Aorta (tissue), 5 donors: ENCODE measurements around the gene SLC16A5. TPM values are rescaled to one million over a fixed set of nuclear protein-coding genes. Genes with fewer than 3 reads are reported as not detected.
"Not testable (repeated sequence)": the region's sequence is repeated elsewhere in the genome, so short reads cannot be mapped to it uniquely, and the experiment has no call there.

Experiments
- ATAC-seq: fragments of 200-7000 bp; cut with Tn5 transposase; one replicate; pipeline ENCODE4 v1.9.1; 2022; ENCODE audit warnings: moderate library complexity; ENCODE audit not compliant: low FRiP score
- DNase-seq, 2 donors: peaks; one replicate each; pipeline ENCODE4 v3.0.0-alpha.2; 2020
- H3K27ac ChIP-seq, 2 donors: one replicate each; pipeline ENCODE4 v1.5.1; 2013; ENCODE audit warnings: low read length in 2 of 2, mild to moderate bottlenecking in 2 of 2, moderate library complexity in 2 of 2, control low read depth in 1 of 2, inconsistent platforms in 1 of 2, low read depth in 1 of 2
- H3K27me3 ChIP-seq, 2 donors: one replicate each; pipeline ENCODE4 v1.6.1; 2013; ENCODE audit warnings: control low read depth in 1 of 2, low read length in 1 of 2, mild to moderate bottlenecking in 1 of 2, moderate library complexity in 1 of 2; ENCODE audit not compliant: insufficient read depth in 2 of 2, control insufficient read depth in 1 of 2
- H3K36me3 ChIP-seq, 2 donors: one replicate each; pipeline ENCODE4 v1.6.1; 2013; ENCODE audit warnings: control low read depth in 1 of 2, low read length in 1 of 2, mild to moderate bottlenecking in 1 of 2; ENCODE audit not compliant: insufficient read depth in 2 of 2, control insufficient read depth in 1 of 2
- H3K4me1 ChIP-seq, 2 donors: one replicate each; pipeline ENCODE4 v1.6.1; 2013; ENCODE audit warnings: low read length in 2 of 2, control low read depth in 1 of 2, mild to moderate bottlenecking in 1 of 2, moderate library complexity in 1 of 2; ENCODE audit not compliant: insufficient read depth in 2 of 2, control insufficient read depth in 1 of 2
- H3K4me3 ChIP-seq, 2 donors: one replicate each; pipeline ENCODE4 v1.5.1; 2013; ENCODE audit warnings: low read length in 2 of 2, control low read depth in 1 of 2, mild to moderate bottlenecking in 1 of 2
- H3K9me3 ChIP-seq: one replicate; pipeline ENCODE4 v1.6.1; 2013; ENCODE audit warnings: mild to moderate bottlenecking, low read length; ENCODE audit not compliant: control insufficient read depth
- WGBS, 2 donors: extraction: QIAGEN DNeasy Blood & Tissue Kit; methylation state at CpG; one replicate each; pipeline ENCODE4 v1.1.7; 2013; 5-methylcytosine and 5-hydroxymethylcytosine counted together
- intact Hi-C, 2 donors: fragments of 100-400 bp; cut with DNase I; formaldehyde crosslinking; loops; one replicate each; pipeline versions ENCODE4 v1.14.2 to v1.15.0; 2022
- polyA plus RNA-seq, 2 donors: library from polyadenylated mRNA; stranded (reverse); fragments of 200-250 nt; gene quantifications; one replicate each; pipeline ENCODE4 v1.2.3, GENCODE V29; 2013
- total RNA-seq, 2 donors: library from RNA; stranded (reverse); fragmentation: NEBNext Ultra II Directional; extraction: Animal tissue kit (Norgen Biotek cat#: 25700); gene quantifications; one replicate each; pipeline ENCODE4 v1.2.1, GENCODE V29; 2021
- donor health status: healthy with polysubstance abuse.
- donor health status: Bipolar disorder and iron deficiency.
- donor health status: DM: no; HTN: no; CAD: no.
- donor health status: DM: no; HTN: no; CAD: no.
- donor health status: DM: yes; HTN: yes; CAD: no.

Gene SLC16A5
- total and polyA plus RNA-seq, 4 donors = 5.6 to 11.4 (median 7.9) TPM

DNA sequence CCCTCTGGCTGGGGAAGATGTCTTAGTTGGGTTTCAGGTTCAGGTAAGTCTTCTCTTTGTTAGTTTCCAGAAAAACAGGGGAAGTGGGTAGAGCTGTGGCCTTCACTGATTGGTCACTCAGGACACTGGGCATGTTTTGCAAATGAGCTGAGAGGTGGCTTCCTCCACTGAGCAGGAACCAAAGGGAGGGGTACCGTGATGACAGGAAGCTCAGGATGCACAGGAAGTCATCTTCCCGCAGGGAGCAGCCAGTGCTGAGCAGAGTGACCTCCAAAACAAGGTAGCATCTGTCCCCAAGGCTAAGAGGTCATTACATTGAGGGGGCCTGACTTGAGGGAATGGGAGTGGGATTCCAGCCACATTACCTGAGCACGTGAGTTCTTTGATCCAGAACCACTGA, 38.2 kb downstream of the SLC16A5 start:
- WGBS, 2 donors = 57 to 58% methylated on average over 3 of the region's 3 CpGs
- intact Hi-C loops = no loop called here

DNA sequence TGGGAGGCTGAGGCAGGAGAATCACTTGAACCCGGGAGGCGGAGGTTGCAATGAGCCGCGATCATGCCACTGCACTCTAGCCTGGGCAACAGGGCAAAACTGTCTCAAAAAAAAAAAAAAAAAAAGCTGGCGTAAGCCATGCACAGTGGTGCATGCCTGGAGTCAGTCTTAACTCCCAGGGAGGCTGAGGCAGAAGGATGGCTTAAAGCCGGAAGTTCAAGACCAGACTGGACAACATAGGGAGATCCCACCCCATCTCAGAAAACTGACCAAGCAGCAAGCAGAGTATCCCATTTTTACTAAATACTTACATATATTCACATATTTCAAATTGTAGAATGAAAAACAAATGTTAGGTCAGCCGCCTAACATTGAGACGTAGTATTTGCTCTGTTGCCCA, 39.2 kb downstream of the SLC16A5 start:
- 94 to 95% methylated on average over 8 of the region's 8 CpGs for WGBS, 2 donors
- Histone ChIP-seq H3K9me3 (no peaks in the 10 kb centered on the region), H3K36me3 (no peaks in the 10 kb centered on the region), H3K27ac (no peak overlapping the region), H3K4me3 (no peak overlapping the region), H3K27me3 (no peaks in the 10 kb centered on the region), H3K4me1 (no peaks in the 10 kb centered on the region)
- intact Hi-C loops = no loop called here
- DNase-seq (no peak), ATAC-seq (no peak)

More for the DNA sequence above, 38.2 kb downstream of the SLC16A5 start:
- Histone ChIP-seq H3K27ac (no peak overlapping the region), H3K4me1 (no peaks in the 10 kb centered on the region), H3K4me3 (no peak overlapping the region), H3K27me3 (no peaks in the 10 kb centered on the region), H3K36me3 (no peaks in the 10 kb centered on the region), H3K9me3 (no peaks in the 10 kb centered on the region)
- ATAC-seq = no peak
- DNase-seq = no peak

DNA sequence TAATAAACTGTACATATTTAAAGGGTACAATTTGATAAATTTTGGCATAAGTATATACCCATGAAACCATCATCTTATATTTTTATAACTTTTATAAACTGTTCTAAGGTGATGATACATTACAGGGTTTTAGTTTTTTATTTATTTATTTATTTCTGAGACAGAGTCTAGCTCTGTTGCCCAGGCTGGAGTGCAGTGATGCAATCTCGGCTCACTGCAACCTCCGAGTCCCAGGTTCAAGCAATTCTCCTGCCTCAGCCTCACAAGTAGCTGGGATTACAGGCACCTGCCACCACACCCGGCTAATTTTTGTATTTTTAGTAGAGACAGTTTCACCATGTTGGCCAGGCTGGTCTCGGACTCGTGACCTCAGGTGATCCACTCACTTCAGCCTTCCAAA, 40.2 kb downstream of the SLC16A5 start:
- ATAC-seq, H3K36me3 ChIP-seq, H3K4me3 ChIP-seq, H3K9me3 ChIP-seq, H3K27me3 ChIP-seq, DNase-seq, H3K4me1 ChIP-seq, H3K27ac ChIP-seq, intact Hi-C loops: not testable (repeated sequence)
- 87 to 93% methylated on average over 5 of the region's 5 CpGs for WGBS, 2 donors

DNA sequence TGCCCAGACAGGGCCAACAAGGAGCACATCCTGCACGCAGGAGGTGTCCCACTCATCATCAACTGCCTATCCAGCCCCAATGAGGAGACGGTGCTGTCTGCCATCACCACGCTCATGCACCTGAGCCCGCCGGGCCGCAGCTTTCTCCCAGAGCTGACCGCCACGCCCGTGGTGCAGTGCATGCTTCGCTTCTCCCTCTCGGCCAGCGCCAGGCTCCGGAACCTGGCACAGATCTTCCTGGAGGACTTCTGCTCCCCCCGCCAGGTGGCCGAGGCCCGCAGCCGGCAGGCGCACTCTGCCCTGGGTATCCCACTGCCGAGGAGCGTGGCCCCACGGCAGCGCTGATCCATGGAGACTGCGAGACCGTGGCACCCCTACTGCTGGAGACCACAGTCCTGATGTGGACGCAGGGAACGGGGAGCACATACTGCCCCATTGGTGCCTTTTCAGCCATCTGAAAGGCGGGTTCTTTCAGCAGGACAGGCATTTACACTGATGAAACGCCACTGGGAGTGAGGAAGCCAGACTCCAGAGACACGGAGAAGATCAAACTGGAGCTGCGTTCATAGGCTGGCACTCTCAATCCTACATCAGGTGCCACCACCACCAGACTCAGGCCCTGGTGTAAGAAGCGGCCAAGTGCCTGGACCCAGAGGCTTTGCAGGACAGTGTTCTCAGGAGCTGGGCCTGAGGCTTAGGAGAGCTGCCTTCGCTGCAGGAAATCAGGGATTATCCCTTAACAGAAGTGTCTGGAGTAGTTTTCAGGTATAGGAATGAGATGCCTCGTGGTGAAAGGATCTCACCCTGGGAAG, 41.1 kb downstream of the SLC16A5 start:
- DNase-seq = no peak
- no peak for ATAC-seq

DNA sequence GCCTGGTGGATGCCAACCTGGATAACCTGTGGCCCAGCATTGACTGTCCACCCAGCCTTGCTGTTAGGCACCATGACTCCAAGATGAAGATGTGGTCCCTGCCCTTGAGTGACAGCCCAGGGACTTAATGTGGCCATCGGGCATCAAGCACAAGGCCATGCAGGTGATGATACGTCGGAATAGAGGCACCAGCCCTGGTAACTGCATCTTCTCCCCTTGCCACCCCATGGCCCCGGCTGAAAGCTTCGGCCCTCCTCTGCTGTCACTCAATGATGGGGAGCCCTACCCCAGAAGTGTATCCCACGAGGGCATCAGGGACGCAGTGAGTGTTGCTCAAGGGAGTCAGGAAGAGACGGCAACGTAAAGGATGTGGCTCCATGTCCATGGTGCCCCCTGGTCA, 41.8 kb downstream of the SLC16A5 start:
- intact Hi-C loops = no loop called here

More for the DNA sequence above, 41.1 kb downstream of the SLC16A5 start:
- WGBS, 2 donors = 88 to 89% methylated on average over 33 of the region's 33 CpGs
- intact Hi-C loops = no loop called here
- no peaks in the 10 kb centered on the region for H3K27me3 ChIP-seq
- no peak overlapping the region for H3K4me3 ChIP-seq
- no peak overlapping the region for H3K27ac ChIP-seq
- H3K9me3 ChIP-seq = no peaks in the 10 kb centered on the region
- H3K36me3 ChIP-seq = no peaks in the 10 kb centered on the region
- no peaks in the 10 kb centered on the region for H3K4me1 ChIP-seq

DNA sequence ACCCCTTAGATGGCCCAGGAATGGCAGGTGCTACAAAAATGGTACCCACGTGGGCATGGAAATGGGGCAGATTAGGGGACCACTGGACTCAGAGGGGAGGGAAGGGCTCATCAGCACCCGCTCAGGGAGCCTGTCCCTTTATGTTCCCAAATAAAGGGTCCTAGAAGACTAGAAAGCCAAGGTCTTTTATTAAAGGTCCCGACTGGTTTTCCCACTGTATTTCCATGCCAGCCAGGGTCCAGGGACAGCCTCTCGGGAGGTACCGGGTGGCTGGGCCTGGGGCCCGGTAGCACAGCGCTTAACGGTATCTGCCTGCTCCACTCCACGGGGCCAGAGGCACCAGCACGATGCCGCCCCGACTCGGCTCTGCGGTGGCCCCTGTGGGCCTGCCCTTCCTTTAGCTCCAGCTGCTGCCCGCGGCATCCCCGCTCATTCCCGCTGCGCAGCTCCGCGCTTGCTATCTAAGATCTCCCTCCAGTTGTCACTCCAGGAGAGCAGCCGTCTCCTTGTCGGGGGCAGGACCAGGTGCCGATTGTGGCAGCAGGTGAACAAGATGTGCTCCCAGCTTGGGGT, 42.4 kb downstream of the SLC16A5 start:
- DNase-seq = no peak
- Histone ChIP-seq H3K27ac (no peak overlapping the region), H3K4me1 (no peaks in the 10 kb centered on the region), H3K9me3 (no peaks in the 10 kb centered on the region), H3K36me3 (no peaks in the 10 kb centered on the region), H3K4me3 (no peak overlapping the region), H3K27me3 (no peaks in the 10 kb centered on the region)
- ATAC-seq = no peak
- 81 to 82% methylated on average over 24 of the region's 24 CpGs for WGBS, 2 donors
- intact Hi-C loops = no loop called here

More for the DNA sequence above, 41.8 kb downstream of the SLC16A5 start:
- no peaks in the 10 kb centered on the region for H3K9me3 ChIP-seq
- H3K4me1 ChIP-seq = no peaks in the 10 kb centered on the region
- DNase-seq (no peak), ATAC-seq (no peak)
- H3K27me3 ChIP-seq = no peaks in the 10 kb centered on the region
- no peak overlapping the region for H3K27ac ChIP-seq
- H3K36me3 ChIP-seq = no peaks in the 10 kb centered on the region
- WGBS, 2 donors = 86 to 89% methylated on average over 9 of the region's 9 CpGs
- no peak overlapping the region for H3K4me3 ChIP-seq

DNA sequence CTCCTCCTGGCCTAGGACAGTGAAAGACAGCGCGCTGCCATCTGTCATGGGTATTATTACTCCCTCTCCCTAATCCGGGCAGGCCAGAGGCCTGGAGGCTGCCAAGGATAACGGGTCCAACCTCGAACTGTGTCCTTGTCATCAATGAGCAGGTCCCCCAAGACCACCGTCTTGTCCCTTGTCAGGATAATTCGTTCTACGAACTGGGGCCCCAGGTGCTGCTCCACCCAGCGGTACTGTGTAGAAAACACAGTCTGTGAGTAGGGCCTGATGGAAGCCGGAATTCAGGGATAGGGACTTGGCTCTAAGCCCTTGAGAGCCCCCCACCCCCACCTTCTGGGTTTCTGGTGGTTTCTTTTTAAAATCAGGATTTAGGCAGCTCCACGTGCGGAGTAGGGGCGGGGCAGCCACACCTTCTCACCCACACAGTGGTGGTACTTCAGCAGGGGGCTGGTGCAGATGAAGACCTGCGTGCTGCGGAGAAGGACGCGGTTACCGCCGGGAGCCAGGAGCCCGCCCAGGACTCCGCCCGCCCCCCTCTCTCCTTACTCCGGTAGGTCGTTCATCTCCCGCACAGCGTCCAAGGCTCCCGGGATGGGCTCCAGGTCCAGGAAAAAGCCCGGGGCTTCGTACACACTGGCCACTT, 43.0 kb downstream of the SLC16A5 start:
- H3K36me3 ChIP-seq = no peaks in the 10 kb centered on the region
- intact Hi-C loops = no loop called here
- H3K27ac ChIP-seq = peak overlapping the region in 1 of 2 donors; percentile 45
- H3K4me3 ChIP-seq = peak overlapping the region; percentile 50 to 66
- peak; percentile 60 to 83 for DNase-seq
- no peaks in the 10 kb centered on the region for H3K27me3 ChIP-seq
- no peaks in the 10 kb centered on the region for H3K9me3 ChIP-seq
- ATAC-seq = peak; percentile 53
- no peaks in the 10 kb centered on the region for H3K4me1 ChIP-seq
- 12 to 13% methylated on average over 29 of the region's 29 CpGs for WGBS, 2 donors

DNA sequence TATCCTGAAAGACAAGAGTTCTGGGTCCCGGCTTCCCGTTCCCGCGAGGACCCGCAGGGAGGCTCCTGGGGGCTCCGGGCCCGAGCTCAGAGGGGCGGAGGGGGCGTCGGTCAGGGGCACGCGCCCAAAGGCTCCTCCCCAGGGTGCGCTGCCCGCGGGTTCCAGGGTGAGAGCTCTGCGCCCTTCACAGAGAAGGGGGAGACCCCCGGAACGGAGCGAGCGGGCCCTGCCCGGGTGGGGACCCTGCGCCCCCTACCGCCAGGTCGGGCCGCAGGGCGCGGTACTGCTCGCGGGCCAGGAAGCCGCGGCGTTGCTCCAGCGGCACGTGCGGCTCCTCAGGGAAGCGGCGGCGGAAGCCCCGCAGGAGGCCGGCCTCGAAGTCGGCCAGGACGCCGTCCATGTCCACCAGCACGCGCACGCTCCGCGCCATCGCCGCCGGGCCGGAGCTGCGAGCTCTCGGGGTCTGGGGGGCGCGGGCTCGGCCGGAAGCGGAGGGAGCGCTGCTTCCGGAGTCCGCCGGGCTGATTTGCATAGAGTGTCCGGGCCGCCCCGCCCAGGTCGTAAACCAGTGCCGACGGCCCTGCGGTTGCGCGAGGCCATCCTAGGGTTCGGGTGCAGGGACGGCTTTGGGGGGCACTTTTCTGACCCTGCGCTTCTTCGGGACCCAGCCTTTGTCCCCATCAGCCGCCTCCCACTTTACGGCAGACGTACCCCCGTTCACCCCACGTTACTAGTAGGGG, 43.7 kb downstream of the SLC16A5 start, which contains the start of gene NT5C:
TSS of gene NT5C (minus strand) at position 465 of the 740 bp plus-strand sequence. CDS start at position 430, 35 bp downstream.
- H3K4me3 ChIP-seq = peak within 1 kb of the TSS; percentile 50 to 66
- intact Hi-C loops = no loop called here
- no peaks in the 10 kb centered on the region for H3K9me3 ChIP-seq
- 0 to 1% methylated on average over 49 to 82 of the region's 82 CpGs for WGBS, 2 donors
- ATAC-seq (peak; percentile 89), DNase-seq (peak; percentile 89 to 94)
- no peaks in the 10 kb centered on the region for H3K4me1 ChIP-seq
- H3K27ac ChIP-seq = peak within 1 kb of the TSS; percentile 16 to 78
- H3K36me3 ChIP-seq = no peaks in the 10 kb centered on the region
- H3K27me3 ChIP-seq = no peaks in the 10 kb centered on the region
